HG03196 (cell line): ENCODE results near the gene RAB3B.
"Not testable (repeated sequence)": the region's sequence is repeated elsewhere in the genome, so short reads cannot be mapped to it uniquely, and the experiment has no call there.

ENCODE experiments used
- ATAC-seq: cut with Tn5 transposase; IDR thresholded peaks from one replicate; pipeline ENCODE4 v1.9.1; 2021; ENCODE audit not compliant: unreplicated experiment

The RAB3B gene

GRCh38 chr1:51875836-51876235 is 114.7 kb downstream of the RAB3B start:
- ATAC-seq, result no peak

DNA sequence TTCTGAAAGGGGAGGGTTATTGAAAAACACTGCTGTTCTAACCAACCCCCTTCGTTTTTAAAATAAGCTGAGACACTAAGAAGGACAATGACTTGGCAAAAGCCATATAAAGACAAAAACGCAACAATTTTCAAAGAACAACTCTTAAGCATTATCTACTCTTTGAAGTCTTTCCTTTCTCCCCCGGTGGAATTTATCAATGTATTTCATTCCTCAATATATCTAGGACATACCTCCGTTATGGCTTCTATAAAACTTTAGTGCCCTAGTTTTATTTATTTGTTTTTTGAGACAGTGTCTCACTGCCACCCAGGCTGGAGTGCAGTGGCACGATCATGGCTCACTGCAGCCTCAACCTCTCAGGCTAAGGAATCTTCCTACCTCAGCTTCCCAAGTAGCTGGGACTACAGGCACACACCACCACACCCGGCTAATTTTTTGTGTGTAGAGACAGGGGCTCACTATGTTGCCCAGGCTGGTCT is 115.2 kb downstream of the RAB3B start:
- ATAC-seq, result no peak

DNA sequence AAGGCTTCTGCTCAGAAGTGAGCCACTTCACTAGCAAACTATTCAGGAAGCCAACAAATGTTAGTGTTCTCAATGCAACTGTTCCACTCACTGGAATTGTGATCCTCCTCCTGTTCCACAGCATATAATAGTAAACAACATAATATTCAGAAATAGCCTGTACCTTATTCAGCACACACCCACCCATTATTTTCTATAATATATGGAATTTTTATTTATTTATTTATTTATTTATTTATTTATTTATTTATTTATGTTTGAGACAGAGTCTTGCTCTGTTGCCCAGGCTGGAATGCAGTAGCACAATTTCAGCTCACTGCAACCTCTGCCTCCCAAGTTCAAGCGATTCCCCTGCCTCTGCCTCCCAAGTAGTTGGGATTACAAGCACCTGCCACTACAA is 117.2 kb downstream of the RAB3B start:
- ATAC-seq, result not testable (repeated sequence)

- no peak for ATAC-seq
Measured at GRCh38 chr1:51871351-51871975, 119.0 kb downstream of the RAB3B start.

DNA sequence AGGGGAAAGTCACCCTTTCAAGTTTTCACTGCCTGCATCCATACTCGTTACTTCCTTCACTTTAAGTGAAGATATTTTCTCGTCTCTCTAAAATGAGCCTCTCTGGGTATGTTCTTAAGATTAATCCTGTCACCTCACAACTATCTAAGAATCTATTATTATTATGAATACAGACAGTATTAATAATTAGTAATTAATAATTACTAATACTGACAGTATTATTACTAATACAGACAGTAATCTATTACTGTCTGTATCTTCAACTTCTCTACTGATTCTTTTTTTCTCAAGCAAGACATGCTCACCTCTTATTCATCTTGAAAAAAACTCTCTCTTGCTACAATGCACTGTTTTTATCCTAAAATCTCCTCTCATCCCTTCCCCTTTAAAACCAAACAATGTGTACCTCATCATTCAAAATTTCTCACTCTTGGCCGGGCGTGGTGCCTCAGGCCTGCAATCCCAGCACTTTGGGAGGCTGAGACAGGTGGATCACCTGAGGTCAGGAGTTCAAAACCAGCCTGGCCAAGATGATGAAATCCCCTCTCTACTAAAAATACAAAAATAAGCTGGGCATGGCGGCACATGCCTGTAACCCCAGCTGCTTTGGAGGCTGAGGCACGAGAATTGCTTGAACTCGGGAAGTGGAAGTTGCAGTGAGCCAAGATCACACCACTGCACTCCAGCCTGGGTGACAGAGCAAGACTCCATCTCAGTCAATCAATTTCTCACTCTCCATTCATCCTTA is 119.7 kb downstream of the RAB3B start:
- ATAC-seq, result no peak

DNA sequence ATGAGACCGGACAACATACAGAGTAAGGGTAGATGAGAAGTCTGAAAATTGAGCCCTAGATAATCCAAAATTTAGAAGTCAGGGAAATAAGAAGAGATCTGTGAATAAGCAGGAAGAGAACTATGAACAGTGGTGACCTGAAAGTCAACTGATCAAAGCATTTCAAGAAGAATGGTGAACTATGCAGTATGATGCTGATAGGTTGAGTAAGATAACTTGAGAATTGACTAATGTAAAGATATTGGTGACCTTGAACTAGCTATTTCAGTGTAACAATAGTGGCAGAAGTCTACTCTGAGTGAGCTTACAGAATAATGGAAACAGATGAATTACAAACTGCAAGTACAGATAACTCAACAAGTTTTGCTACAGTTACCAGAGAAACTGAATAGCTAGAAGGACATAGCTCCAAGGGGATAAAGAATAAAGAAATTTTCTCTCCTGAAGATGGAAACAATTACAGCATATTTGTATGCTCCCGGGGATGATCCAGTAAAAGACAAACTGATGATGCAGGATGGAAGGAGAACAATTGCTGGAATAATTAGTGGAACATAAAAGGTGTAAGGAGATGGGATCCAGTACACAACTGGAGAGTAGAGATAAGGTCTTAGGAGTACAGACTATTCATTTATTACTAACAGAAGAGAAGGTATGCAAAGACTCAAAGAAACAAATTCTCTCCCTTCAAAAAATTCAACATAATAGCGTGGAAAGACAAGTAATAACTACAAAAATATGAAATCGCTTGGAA is 122.8 kb downstream of the RAB3B start:
- ATAC-seq, result no peak

DNA sequence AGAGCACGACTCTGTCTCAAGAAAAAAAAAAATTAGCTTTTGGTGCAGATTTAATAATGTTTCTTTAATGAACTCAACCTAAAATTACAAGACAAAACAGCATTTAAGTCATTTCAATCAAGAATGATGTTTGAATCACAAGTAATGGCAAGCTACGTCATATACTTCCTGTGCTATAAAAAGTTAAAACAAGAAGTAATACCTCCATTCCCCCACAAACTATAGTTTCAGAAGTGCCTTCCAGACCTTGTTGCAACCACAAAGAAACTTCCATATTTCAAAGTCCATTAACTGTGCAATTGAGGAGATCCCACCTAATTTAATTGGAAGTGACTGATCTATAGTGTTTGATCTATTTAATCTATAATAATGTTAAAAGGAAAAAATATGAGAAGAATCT is 127.1 kb downstream of the RAB3B start:
- ATAC-seq, result peak; percentile 72

DNA sequence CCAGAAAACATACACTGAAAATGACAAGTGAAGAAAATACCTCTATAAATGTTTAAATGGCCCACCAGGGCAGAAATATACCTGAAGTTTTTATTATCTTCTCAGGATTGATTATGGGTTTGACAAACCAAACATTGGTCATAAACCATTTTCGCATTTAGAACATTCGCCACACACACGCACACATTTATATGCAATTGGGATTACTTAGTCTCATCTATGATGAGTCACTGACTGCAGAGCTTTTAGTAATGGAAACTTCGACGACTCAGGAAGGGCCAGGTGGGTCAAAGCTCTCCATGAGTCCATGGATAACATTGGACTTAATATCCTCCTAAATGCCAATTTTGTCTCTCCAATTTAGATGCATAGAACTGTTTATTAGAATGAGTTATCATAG is 128.8 kb downstream of the RAB3B start:
- ATAC-seq, result no peak

GRCh38 chr1:51859735-51860134 is 130.8 kb downstream of the RAB3B start:
- ATAC-seq, result no peak

GRCh38 chr1:51859333-51859732 is 131.2 kb downstream of the RAB3B start:
- ATAC-seq, result no peak

DNA sequence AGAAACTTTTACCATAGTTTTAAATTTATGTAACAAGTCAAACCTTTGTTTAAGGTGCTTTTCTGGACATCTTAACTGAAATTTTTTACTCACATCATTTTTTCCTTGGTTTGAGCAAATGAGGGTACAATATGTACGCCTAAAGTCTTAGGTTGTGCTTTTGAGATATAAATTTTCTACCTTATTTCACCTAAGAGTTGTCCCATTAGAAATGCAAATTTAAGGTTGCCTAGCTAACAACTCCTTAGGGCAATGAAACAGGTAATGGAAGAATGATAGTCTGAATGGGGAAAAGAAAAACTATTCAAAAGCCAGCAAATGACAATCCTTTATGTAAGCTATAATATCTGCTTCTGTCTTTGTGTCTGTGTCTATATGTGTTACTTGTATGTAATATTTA is 131.6 kb downstream of the RAB3B start:
- ATAC-seq, result no peak
